NCI-H82 treated with DMSO at 0.1 percent for 48 hours (cell line): ENCODE data around the gene KIF16B.
"Not testable (repeated sequence)": the region's sequence is repeated elsewhere in the genome, so short reads cannot be mapped to it uniquely, and the experiment has no call there.

ENCODE experiments used
- DNase-seq: peaks from one replicate; lab custom pipeline; 2025; ENCODE audit not compliant: unreplicated experiment; lab: John Stamatoyannopoulos, UW

The KIF16B gene

GRCh38 chr20:16573001-16573965 is at the start of gene KIF16B:
KIF16B (minus strand) TSS chr20:16573448; CDS start chr20:16573275, 173 bp downstream.
- peak; percentile 74 for DNase-seq

DNA sequence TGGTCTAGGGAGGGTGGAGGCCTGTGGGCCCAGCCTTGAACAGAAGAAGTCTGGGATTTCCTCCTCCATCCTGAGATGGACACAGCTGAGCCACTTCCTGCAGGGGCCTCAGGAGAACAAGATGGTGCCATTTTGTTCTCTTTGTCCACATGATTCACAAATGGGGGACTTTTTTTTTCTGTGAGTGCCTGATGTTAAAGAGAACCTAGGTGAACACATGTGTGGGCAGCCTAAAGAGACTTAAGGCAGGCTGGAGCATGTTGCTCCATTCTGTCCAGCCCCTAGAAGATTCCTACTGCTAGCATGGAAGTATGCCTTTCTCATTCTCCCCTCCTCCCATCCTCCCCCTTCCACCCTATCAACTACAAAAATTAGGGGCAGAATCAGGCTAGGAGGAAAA is 49.3 kb upstream of the KIF16B start:
- DNase-seq: no peak

- no peak for DNase-seq
Observed at GRCh38 chr20:16621435-16622141, 48.3 kb upstream of the KIF16B start.

GRCh38 chr20:16620961-16621360 is 47.7 kb upstream of the KIF16B start:
- no peak for DNase-seq

DNA sequence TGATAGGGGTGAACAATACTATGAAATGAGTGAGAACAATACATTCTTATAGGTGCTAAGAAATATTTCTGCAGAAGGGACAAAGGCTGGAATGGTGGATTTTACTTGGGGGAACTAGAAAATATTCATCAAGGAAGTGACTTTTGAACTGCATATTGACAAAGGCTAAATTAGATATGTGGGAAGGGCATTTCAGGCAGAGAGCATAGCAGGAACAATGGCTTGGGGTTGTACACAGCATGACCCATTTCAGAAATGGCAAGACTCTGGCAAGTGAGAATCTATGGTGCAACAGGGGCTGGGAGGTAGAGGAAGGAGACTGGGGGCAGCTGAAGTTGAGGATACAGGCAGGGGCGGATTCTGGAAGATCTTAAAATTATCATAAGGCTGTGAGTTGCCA is 46.7 kb upstream of the KIF16B start:
- no peak for DNase-seq

DNA sequence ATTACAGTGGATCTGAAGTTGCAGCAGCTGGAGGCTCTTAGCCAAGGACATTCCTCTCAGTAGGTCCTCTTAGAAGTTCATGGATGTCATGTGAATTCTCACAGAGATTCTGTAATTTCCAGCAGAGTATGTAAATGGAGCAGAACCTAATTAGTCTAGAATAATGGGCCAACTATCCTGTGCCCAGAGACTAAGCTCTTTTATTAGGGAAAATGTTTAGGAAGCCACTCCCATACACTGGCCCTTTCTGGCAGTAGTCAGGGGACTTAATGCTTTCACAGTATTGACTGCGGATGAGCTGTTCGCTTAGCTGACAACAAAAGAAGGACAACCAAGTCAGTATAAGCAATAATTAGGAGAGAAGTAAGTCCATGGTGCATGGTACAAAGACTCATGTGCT is 43.8 kb upstream of the KIF16B start:
- no peak for DNase-seq

- DNase-seq: no peak
Observed at GRCh38 chr20:16616317-16616716, 43.1 kb upstream of the KIF16B start.

DNA sequence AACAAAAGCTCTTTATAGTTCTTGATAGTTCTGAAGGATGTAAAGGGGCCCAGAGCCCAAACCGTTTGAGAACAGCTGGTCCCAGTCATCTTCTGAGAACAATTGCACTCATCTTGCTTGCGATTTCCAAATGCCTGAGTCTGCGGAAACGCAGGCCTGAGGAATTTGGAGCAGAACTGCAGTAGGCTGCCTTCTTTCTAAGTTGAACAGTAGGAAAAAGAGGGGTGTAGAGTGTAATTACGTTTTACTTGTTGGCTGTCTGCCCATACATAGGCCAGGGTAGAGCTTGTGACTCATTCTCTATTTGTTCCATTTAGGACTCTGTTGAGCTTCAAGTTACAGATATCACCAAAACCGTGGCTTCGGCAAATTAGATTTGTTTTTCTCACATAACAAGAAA is 42.0 kb upstream of the KIF16B start:
- DNase-seq: no peak

GRCh38 chr20:16613954-16614353 is 40.7 kb upstream of the KIF16B start:
- DNase-seq: no peak

DNA sequence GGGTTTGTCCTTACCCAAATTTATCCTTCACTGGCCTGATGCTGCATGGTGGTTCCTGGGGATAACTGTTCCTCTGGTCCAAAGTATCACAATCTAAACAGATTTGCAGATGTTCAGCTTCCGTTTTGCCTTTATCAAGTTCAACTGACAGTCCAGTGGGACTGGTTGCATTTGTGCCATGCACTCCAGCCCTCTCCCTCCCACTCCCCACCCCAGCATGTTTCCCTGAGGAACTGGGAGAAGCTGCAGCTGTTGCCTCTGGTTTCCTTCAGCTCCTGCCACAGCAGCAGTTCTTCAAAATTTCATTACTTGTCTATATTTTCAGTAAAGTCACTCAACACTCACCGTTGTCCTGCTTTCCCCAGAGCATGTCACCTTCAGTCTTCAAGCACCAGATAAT is 39.5 kb upstream of the KIF16B start:
- no peak for DNase-seq

DNA sequence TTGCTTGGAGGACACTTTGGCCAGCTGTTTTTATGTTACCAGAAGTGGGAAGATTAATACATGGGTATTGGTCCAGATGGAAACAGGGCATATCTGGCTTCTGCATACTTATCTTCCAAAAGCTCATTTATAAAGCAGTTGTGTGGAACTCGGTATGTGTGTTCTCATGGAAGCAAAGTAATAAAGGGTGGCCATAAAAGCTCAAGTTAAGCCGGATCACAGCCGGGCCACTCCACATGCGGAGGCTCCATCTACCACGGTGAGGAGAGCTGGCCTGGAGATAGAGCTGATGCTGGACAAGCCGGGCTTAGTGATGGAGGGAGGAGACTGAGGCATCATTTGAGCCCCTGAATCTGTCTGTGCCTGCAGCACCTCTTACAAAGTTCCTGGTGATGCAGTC is 38.6 kb upstream of the KIF16B start:
- no peak for DNase-seq

GRCh38 chr20:16609066-16609465 is 35.8 kb upstream of the KIF16B start:
- DNase-seq: no peak

DNA sequence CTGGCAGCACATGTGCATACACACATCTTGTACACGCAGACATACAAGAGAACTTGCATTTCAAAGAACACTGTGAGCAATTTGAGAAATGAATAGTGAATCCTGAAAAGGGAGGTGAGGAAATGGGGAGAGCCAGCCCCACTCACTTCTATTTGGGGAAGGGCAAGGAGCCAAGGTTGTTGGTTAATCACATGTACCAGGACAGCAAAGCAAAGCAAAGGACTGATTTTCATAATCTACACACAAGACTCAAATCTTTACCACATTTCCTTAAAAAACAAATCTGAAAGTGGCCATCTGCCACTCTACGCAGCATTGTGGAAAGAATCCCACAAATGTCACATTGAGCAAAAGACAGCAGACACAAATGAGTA is 35.0 kb upstream of the KIF16B start:
- DNase-seq: no peak

DNA sequence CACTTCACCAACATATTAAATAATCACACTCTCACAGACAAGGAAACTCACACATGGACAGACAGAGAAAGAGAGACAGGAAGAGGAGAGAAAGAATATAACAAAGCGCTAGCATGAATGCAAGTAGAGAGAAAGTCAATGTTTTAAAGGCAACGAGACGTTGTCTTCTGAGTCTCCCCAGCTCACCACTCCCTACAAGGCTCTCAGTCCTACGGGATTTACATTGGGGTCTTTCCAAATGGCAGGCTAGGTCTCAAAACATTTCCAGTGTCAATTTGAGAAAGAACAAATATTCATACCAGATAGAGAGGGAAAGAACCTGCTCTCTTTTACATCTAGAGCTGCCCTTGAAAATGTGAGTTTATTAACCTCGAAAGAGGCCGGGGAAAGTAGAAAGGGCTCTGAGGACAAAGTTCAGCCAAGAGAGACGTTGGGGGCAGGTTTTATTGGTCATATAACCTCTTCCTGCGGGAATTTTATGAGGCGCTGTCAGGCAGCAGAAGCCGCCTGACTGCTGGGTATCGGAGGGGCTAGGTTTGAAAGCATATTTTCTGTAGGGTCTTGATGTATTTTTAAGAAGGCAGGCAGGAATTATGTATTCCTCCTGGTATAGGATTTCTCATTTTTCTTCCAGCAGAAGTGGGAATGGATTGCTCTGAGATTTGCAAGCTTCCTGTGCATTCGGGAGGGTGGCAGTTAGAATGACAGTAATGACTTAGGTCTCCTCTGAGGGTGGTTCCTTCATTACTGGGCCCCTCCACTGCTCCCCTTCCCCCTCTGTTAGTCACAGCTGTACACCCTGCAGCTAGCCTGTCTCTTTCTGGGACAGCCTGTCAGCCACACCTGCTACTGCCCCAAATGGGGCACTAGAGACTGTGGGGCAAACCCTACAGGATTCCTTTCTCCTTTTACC is 34.4 kb upstream of the KIF16B start:
- no peak for DNase-seq

DNA sequence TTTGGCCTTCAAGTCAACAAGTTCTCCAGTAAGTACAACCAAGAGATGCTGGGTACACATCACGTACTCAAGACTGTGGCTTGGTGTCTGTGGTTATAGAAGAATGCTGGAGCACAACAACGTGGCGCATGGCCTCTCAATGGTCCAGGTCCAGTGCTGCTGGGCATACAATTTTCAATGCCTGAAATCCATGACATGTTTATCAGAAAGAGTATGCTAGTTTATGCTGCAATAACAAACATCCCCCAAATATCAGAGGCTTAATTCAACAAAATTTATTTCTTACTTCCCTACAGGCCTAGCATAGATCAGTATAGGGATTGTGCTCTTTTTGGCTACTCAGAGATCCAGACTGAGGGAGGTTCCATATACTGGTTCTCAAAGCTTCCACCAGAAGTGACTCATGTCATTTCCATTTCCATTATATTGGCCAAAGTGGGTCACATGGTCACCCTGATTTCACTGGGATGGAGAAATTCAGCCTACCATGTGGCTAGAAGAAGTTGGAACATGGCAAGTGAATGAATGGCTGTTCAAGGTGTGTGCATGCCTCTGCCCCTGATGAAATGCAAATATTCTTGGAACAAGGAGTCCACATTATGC is 33.3 kb upstream of the KIF16B start:
- DNase-seq: no peak

DNA sequence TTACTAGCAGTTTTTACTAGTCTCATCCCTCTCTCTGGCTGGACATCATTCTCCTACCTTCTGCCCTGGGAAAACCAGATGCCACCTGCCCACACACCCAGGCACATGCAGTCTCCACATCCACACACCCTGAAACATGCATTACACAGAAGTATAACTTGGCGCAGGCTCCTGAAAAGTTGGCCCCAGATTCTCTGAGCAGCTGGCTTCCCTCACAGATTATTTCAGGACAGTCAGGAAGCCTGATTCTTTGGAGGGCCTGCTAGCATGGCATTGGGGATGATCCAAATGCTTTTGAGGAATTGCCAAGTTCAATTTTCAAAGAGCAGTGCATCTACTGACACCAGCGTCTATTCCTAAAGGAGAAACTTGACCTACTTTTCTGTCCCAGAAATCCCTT is 27.8 kb upstream of the KIF16B start:
- DNase-seq: no peak

DNA sequence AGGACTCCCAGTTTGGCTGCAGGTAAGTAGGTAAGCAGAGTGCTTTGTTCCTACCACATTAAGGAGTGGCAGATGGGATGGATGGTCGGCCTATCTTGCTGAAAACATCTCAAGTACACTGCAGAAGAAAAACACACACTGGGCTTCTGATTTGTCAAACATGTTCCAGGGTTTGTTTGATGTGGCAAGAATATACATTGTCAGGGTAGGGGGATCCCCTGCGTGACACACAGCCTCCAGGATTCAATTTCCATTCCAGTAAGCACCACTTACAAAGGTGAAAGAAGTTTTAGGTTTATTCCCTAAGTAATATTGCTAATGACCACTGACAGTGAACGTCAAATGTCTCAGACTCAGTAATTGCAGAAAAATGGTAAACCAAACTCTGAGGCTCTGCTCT is 26.0 kb upstream of the KIF16B start:
- DNase-seq: no peak

DNA sequence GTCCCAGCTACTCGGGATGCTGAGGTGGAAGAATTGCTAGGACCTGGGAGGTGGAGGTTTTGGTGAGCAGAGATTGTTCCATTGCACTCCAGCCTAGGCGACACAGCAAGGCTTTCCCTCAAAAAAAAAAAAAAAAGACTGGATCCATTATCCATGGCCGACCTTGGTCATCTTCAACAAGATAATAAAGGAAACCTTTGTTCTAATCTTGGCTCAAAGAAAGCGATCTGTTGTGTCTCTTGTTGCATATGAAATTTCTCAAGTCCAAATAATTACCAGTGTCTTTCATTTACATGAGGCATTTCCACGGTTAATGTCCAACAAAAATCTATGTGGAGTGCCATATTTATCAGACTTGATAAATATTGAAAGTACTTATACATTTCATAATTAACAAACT is 23.7 kb upstream of the KIF16B start:
- DNase-seq: no peak

GRCh38 chr20:16596404-16596803 is 23.2 kb upstream of the KIF16B start:
- DNase-seq: not testable (repeated sequence)

GRCh38 chr20:16595376-16595775 is 22.1 kb upstream of the KIF16B start:
- no peak for DNase-seq
